Activated CD8-positive, alpha-beta memory T cell treated with anti-CD3 and anti-CD28 coated beads for 48 hours (primary cell): Measurements from ENCODE around the gene FAM110D.
A peak's percentile ranks its signal among the peaks of the same experiment; 100 is the strongest.

Source experiments
- DNase-seq, 3 experiments: peaks; one replicate each; pipeline ENCODE4 v3.0.0-alpha.2; 2020; ENCODE audit warnings: low read depth in 2 of 3, low spot score in 2 of 3

Gene FAM110D

DNA sequence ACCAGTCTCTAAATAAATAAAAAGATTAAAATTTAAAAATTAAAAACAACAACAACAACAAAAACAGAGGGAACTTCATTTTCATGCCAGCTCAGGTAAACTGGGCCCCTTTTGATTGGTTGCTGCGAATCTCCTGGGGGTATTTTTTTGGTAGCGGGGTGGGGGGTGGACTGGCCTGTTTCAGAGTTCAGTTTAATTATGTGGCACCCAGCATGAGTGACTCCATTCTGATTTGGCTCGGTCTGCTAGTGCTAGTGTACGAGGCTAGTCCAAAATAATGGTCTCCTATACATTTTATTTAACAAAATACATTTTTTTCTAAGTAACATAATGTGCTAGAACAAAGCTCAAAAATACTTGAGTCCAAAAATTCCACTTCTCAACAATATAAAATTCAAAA, 29.1 kb upstream of the FAM110D start:
- no peak for DNase-seq

DNA sequence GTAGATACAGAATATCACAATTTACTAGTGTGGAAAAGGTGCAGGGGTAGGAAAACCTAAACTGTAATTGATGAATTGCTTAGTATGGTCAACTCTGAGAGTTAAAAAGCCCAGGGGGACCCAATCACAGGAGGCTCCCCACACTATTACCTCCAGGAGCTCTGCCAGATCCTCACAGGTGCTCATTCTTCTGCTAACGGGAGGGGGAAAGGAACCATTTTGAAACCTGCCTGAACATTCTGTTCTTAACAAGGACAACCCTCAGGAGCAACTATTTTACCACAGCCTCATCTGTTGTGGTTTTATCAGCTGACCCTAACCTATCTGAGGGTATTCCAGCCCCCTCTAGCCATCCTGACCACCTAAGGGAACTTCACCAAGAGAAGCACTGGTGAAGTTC, 28.2 kb upstream of the FAM110D start:
- no peak for DNase-seq

GRCh38 chr1:26132128-26132833, 26.6 kb upstream of the FAM110D start:
- DNase-seq = no peak

DNA sequence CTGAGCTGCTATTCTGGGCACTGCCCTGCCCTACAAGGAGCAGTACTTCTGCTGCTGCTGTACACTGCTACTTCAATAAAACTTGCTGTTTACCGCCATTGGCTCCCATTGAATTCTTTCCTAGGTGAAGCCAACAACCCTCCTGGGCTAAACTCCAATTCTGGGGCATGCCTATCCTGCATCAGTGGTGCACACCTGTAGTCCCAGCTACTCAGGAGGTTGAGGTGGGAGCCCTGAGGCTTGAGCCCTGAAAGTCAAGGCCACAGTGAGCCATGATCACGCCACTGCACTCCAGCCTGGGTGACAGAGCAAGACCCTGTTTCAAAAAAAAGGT, 26.1 kb upstream of the FAM110D start:
- no peak for DNase-seq

GRCh38 chr1:26134466-26134865, 24.4 kb upstream of the FAM110D start:
- DNase-seq = no peak

DNA sequence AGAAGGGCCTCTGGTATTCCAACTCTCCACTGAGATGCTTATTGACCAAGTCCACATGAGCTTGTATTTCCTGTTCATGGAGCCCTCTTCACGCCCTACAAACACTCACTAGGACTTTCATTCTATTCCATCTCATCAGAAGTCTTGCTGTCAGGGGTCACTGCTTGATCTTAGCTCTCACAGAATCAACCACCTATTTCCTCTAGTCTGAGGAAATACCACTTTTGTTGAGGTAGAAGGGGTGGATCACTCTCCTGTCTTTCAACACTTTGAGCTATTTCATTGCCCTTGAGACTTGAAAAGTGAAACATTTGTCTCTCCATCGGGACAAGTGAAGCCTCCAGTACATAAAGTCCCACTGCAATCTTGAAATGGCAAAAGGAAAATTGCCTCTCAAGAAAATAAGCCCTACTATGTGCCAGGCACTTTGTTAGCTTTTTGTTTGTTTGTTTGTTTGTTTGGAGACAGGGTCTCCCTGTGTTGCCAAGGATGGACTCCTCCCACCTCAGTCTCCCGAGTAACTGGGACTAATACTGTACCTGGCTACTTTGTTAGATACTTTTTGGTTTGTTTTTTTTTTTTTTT, 19.8 kb upstream of the FAM110D start:
- DNase-seq = no peak

DNA sequence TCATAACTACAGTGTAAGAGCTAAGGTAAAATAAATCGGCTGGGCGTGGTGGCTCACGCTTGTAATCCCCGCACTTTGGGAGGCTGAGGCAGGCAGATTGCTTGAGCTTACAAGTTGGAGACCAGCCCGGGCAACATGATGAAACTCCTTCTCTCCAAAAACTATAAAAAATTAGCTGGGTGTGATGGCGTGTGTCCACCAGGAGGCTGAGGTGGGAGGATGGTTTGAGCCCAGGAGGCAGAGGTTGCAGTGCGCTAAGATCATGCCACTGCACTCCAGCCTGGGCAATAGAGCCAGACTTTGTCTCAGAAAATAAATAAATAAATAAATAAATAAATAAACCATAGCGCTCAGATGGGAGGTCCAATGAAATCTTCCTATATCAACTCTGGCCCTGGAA, 16.7 kb upstream of the FAM110D start:
- no peak for DNase-seq

GRCh38 chr1:26145041-26145959, 13.6 kb upstream of the FAM110D start:
- DNase-seq = peak in 2 of 3 experiments; percentile 37 to 49

DNA sequence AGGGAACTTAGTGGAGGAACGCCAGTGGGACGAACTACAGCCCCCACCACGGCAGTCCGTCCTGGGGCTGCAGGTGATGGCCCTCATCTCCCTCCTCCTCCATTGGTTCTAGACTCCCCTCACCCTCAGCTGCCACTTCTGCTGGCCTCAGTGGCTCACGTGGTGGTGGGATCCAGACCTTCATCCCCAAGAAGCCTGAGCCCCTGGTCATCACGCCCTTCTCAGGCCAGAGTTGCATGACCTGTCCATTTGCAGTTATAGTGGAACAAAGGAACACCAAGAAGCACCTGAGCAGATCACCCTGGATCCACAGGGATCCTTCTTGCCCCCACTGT, 13.0 kb upstream of the FAM110D start:
- no peak for DNase-seq

GRCh38 chr1:26148887-26149286, 10.0 kb upstream of the FAM110D start:
- DNase-seq = no peak

DNA sequence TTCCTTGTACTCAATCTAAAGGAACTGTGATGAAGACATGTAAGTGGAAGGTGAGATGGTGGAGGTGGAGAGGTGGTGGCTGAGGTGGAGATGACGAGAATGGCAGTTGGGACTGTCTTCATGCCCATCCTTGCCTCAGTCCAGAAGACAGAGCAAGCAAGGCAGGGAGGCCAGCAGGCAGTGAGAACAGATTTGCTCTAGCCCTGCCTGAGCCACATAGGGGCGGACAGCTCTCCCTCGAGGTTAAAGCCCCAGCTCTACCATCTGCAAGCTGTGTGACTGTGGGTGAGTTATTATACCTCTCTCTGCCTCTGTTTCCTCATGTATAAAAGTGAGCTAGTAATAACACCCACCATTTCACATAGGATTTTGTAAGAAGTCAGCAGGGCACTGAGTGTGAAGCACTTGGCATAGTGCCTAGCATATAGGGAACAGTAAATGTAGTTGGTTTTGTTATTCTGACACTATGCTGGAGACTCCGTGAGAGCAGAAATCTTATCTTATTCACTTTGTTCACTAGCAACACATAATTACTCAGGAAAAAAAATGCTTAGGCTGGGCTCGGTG, 4.8 kb upstream of the FAM110D start:
- no peak for DNase-seq

- no peak for DNase-seq
Measured at GRCh38 chr1:26154750-26155149, 4.1 kb upstream of the FAM110D start.

- DNase-seq = no peak
Measured at GRCh38 chr1:26155370-26156284, 3.3 kb upstream of the FAM110D start.

DNA sequence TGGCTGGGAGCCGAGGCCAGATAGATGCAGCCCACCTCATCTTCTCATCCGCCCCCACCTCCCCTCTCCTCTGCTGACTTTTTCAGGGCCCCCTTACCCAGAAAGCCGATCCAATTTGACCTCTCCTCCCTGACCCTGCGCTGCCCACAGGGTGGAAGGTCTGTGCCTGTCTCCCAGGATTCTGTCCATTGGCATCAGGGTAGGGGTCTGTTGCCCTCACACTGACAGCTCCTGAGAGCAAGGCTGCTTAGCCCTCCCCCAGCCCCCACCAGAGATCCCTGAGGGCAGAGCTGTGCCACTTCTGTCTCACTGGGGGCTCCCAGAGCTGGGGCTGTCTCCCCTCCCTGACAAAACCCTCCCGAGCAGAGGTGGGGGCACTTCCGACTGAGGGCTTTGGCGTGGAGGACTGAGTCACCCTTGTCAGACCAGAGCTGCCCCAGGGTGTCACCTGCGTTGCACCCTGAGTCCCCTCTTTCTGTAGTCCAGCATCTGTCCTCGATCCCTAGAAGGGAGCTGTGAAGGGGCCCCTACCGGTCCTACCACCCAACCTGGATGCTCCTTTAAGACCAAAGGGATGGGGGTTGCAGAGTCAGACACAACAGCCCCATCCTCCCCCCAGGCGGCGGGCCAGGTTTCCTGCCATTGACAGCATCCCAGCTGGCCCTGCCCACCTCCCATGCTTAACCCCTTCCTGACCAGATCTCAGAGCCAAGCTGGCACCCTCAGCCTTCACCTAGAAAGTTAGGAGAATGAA, 2.4 kb upstream of the FAM110D start:
- no peak for DNase-seq

GRCh38 chr1:26158271-26158907, 490 bp upstream of the FAM110D start:
- DNase-seq = no peak

GRCh38 chr1:26159743-26160039, 812 bp downstream of the FAM110D start:
- DNase-seq = no peak

GRCh38 chr1:26160527-26161414, 1.9 kb downstream of the FAM110D start:
- DNase-seq = no peak

DNA sequence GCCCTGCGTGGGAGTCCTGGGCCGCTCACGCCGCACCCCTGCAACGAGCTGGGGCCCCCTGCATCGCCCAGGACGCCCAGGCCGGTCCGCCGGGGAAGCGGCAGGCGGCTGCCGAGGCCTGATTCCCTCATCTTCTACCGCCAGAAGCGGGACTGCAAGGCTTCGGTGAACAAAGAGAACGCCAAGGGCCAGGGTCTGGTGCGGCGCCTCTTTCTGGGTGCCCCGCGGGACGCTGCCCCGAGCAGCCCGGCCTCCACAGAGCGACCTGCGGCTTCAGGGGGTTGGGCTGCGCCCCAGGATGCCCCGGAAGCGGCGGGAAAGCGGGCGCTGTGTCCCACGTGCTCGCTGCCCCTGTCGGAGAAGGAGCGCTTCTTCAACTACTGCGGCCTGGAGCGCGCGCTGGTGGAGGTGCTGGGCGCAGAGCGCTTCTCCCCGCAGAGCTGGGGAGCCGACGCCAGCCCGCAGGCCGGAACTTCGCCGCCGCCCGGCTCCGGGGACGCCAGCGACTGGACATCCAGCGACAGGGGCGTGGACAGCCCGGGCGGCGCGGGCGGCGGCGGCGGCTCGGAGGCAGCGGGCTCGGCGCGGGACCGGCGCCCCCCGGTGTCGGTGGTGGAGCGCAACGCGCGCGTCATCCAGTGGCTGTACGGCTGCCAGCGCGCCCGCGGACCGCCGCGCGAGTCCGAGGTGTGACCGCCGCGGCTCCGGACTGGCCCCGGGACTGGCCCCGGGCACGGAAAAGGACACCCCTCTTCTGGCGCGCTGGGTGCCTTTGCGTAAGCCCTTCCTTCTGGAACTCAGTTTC, 2.7 kb downstream of the FAM110D start:
- peak in 1 of 3 experiments; percentile 17 for DNase-seq
